Neural progenitor cell (in vitro differentiated cells): ENCODE data around the gene PNPLA7.

ENCODE experiments used
- EZH2 ChIP-seq: fragments of 200-600 bp; sonication (generic); IDR thresholded peaks from 2 replicates; pipeline ENCODE4 v1.6.1; 2017; ENCODE audit warnings: antibody characterized with exemption, mild to moderate bottlenecking, moderate library complexity
- TF ChIP-seq, protein P1 (sequence below): fragments of 200-600 bp; sonication (generic); IDR thresholded peaks from 2 replicates; pipeline ENCODE4 v1.5.1; 2017; ENCODE audit warnings: antibody characterized with exemption, mild to moderate bottlenecking

DNA sequence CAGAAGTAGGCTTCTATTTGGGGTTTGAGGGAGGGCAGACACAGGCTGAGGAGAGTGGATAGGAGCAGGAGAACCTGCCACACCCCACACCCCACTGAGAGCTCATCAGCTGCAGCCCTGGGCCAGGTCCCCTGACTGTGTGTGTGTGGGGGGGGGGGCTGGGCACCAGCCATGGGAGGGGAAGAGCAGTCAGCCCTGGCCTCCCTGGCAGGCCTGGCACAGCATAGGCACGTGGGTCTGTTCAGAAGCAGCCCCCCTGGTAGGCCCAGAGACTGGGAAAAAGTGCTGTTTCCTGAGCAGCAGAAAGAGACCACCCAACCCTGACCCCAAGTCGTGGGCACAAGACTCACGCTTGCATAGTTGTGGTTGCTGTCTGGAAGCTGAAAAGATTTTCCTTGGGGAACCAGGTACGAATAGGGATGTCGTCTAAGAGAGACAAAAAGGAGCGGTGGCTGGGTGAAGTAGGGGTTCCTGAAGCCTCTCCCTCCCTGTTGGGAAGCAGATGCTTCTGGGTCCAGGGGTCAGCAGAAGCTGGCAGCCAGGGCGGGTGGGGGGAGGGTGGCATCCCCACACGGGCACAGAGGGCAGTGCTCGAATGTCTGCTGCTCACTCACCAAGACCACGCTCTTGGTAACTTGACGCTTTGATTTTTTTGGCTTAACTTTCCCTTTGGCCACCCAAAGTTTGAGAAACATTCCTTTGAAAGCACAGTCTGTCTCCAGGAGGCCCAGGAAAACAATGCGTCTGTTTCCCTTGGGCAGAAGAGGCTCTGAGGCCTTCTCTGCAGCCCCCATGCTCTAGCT, 93.9 kb downstream of the PNPLA7 start:
- TF ChIP-seq, protein P1, sequence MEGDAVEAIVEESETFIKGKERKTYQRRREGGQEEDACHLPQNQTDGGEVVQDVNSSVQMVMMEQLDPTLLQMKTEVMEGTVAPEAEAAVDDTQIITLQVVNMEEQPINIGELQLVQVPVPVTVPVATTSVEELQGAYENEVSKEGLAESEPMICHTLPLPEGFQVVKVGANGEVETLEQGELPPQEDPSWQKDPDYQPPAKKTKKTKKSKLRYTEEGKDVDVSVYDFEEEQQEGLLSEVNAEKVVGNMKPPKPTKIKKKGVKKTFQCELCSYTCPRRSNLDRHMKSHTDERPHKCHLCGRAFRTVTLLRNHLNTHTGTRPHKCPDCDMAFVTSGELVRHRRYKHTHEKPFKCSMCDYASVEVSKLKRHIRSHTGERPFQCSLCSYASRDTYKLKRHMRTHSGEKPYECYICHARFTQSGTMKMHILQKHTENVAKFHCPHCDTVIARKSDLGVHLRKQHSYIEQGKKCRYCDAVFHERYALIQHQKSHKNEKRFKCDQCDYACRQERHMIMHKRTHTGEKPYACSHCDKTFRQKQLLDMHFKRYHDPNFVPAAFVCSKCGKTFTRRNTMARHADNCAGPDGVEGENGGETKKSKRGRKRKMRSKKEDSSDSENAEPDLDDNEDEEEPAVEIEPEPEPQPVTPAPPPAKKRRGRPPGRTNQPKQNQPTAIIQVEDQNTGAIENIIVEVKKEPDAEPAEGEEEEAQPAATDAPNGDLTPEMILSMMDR = no peak
- TF ChIP-seq EZH2 = no peak
